T-helper 17 cell (primary cell): Measurements from ENCODE around the gene RIPK3. TPM values are rescaled to one million over a fixed set of nuclear protein-coding genes. Genes with fewer than 3 reads are reported as not detected.
"Not testable (repeated sequence)": the region's sequence is repeated elsewhere in the genome, so short reads cannot be mapped to it uniquely, and the experiment has no call there.

ENCODE experiments used
- ATAC-seq: fragments of 150-1000 bp; cut with Tn5 transposase; 2 replicates; pipeline ENCODE4 v1.10.0; 2021; ENCODE audit warnings: mild to moderate bottlenecking, moderate library complexity
- DNase-seq, 3 donors: peaks; one replicate each; pipeline versions ENCODE4 v3.0.0 to v3.0.0-alpha.2; 2020 to 2021
- H3K9me3 ChIP-seq: one replicate; pipeline ENCODE4 v1.7.0; 2013; ENCODE audit warnings: low read length, mild to moderate bottlenecking; ENCODE audit not compliant: control insufficient read depth, poor library complexity, severe bottlenecking
- H3K27ac Mint-ChIP-seq: one replicate; pipeline ENCODE4 v1.8.0; 2022; ENCODE audit warnings: mild to moderate bottlenecking, moderate library complexity, mixed read lengths
- H3K27me3 Mint-ChIP-seq: one replicate; pipeline ENCODE4 v1.8.0; 2022; ENCODE audit warnings: mixed read lengths
- H3K36me3 Mint-ChIP-seq: one replicate; pipeline ENCODE4 v1.8.0; 2022; ENCODE audit warnings: low read depth, mixed read lengths
- H3K4me1 Mint-ChIP-seq: one replicate; pipeline ENCODE4 v1.8.0; 2022; ENCODE audit warnings: mild to moderate bottlenecking, mixed read lengths
- H3K4me3 Mint-ChIP-seq: one replicate; pipeline ENCODE4 v1.8.0; 2022; ENCODE audit warnings: mild to moderate bottlenecking, moderate library complexity, mixed read lengths
- total RNA-seq, 4 donors: library from RNA in 2 of 4; stranded (reverse) in 2 of 4; gene quantifications; one replicate each; pipeline ENCODE4 v1.2.3 and lab custom pipeline; 2022 to 2026

Gene RIPK3
- total RNA-seq, 2 donors from 2014 or later, result 22.7 to 26.1 TPM

DNA sequence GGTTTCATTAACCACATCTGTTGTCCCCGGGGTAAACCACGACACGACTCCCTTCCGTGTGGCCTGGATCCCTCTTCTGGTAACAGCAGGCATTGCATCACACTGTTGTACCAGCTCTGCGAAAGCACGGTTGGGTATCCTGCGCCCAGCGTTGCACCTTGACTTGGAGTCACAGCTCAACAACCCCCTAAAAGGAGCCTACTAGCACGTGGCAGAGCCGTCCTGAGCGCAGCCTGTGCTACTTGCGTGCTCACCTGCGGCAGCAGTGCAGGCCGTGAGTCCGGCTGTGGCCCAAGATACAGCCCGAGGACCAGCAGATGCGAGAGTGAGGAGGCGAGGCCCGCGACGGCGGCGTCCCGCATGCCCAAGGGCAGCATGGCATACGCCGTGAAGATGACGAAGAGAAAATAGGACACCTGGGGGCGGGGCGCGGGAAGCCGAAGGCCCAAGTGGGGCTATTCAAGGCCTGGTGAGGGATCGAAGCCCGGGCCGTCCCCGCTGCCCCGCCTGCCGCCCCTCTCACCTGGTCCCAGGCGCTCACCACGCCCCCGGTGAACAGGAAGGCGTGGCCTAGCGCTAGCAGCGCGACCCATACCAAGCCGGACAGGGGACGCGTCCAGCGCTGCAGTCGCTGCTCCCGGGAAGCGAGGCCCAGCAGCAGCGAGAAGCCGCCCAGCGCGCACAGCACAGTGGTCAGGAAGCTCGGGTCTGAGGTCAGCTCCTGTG, 7.4 kb downstream of the RIPK3 start:
- peak; percentile 61 to 81 (median 73) for DNase-seq
- peak; percentile 92 for ATAC-seq
- H3K4me1 Mint-ChIP-seq, result peaks cover 44% of the 10 kb centered on the region
- peaks cover 5% of the 10 kb centered on the region for H3K36me3 Mint-ChIP-seq
- H3K9me3 ChIP-seq, result no peaks in the 10 kb centered on the region
- H3K4me3 Mint-ChIP-seq, result peak overlapping the region; percentile 96
- H3K27ac Mint-ChIP-seq, result peak overlapping the region; percentile 94
- H3K27me3 Mint-ChIP-seq, result peaks cover 26% of the 10 kb centered on the region

DNA sequence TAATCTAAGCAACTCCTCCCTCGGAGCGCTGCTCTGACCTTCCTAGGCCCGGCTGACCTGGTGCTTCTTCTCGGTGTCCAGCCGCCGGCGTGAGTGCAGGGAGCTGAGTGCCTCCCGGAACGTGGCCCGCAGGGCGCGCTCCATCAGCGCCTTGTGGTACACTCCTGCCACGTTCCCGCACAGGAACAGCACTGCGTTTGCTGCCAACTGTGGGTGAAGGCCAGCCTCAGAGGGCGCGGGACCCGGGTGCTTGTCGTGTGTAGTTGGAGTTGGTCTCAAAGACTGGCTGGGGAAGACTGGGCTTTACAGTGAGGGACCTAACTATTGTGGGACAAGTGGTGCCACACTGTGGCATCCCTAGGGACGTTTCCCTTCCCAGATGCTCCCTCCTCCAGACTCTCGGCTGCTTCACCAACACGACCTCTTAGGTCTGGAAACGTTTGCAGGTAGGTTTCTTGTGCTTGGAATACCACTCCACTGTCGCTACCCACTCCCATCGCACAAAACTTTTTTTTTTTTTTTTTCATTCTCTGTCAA, 8.0 kb downstream of the RIPK3 start:
- H3K27me3 Mint-ChIP-seq, result peaks cover 26% of the 10 kb centered on the region
- peak; percentile 1 for ATAC-seq
- peak overlapping the region; percentile 96 for H3K4me3 Mint-ChIP-seq
- peak overlapping the region; percentile 94 for H3K27ac Mint-ChIP-seq
- H3K9me3 ChIP-seq, result no peaks in the 10 kb centered on the region
- no peak for DNase-seq
- peaks cover 5% of the 10 kb centered on the region for H3K36me3 Mint-ChIP-seq
- peaks cover 48% of the 10 kb centered on the region for H3K4me1 Mint-ChIP-seq

DNA sequence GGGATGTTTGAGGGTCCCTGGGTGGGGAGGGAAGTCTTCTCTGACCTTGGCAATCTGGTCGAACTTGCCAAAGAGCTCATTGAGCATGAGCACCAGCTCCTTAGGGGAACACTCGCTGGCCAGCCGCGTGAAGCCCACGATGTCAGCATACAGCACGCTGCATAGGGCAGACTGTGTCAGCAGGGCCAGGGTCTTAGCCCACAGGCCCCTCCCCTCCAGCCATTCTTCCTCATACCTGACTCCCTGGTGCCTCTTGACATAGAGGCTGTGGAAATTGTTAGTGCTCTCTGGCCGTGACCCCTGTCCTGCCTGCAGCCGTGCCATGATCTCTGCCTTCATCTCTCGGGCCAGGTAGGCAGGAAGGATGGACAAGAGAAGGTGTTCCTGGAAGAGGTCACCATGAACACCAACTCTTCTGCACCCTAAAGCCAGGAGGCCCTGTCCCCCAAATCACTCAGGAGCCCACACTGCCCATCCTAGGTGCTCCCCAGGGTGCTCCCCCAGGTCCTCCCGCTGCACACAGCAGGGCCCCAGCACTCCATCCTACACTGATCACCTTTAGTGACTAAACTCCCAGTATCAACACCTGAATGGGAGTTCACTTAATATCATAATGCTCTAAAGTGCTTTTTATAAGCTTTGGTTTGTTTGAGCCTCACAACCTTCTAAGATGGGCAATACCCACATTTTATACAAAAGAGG, 8.7 kb downstream of the RIPK3 start:
- peaks cover 47% of the 10 kb centered on the region for H3K4me1 Mint-ChIP-seq
- ATAC-seq (no peak), DNase-seq (no peak)
- H3K36me3 Mint-ChIP-seq, result peaks cover 1% of the 10 kb centered on the region
- no peaks in the 10 kb centered on the region for H3K9me3 ChIP-seq
- H3K27ac Mint-ChIP-seq, result peak overlapping the region; percentile 94
- H3K4me3 Mint-ChIP-seq, result no peak overlapping the region
- H3K27me3 Mint-ChIP-seq, result peaks cover 26% of the 10 kb centered on the region

DNA sequence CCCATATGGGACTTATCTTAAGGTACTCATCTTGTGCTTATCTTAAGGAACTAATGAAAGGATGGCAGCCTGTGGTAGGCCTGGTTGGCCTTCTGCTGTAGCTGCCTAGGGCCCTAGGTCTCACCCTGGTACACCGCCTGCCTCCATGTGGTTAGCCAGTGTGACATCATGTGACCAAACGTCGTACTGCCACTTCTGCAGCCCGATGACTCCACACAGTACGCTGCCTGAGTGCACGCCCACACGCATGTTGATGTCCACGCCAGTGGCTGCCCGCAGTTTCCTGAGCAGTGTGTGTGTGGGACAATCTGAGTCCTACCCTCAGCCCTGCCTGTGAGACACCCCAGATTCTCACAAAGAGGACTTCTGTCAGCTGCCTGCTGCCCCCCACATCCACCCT, 10.1 kb downstream of the RIPK3 start:
- Mint-ChIP-seq H3K4me1 (peaks cover 45% of the 10 kb centered on the region), H3K27me3 (peaks cover 19% of the 10 kb centered on the region)

DNA sequence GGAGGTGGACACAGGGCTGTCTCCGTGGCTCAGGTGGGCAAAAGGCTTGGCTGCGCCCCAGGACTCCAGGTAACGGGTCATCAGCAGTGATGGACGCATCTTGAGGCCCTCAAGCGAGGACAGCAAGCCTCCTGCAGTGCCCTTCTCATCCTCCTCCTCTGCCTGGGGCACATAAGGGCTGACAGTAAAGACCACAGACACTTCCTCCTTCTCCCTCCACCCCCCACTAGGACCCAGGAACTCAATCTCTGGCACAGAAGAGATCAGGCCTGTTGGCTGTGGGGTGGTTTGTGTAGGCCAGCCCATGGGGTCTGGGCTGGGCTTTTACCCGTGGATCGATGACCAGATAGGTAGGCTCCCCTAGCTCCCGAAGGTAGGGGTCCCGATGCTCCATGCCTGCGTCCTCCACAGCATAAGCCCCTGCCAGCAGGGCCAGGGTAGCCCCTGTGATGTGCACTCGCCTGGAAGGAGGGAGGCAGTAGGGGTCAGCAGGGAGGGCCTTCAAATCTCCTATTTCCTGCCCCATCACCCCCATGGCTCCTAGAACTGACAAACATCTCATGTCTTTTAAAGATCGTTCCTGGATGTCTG, 10.6 kb downstream of the RIPK3 start:
- Mint-ChIP-seq H3K4me3 (no peak overlapping the region), H3K27ac (peak overlapping the region; percentile 29), H3K27me3 (peaks cover 19% of the 10 kb centered on the region), H3K36me3 (no peaks in the 10 kb centered on the region), H3K4me1 (peaks cover 45% of the 10 kb centered on the region)
- no peak for ATAC-seq
- DNase-seq, result no peak
- H3K9me3 ChIP-seq, result no peaks in the 10 kb centered on the region

More for the DNA sequence above, 10.1 kb downstream of the RIPK3 start:
- H3K36me3 Mint-ChIP-seq, result no peaks in the 10 kb centered on the region
- peak overlapping the region; percentile 29 for H3K27ac Mint-ChIP-seq
- DNase-seq, result peak in 1 of 3 donors; percentile 27
- H3K4me3 Mint-ChIP-seq, result no peak overlapping the region
- H3K9me3 ChIP-seq, result no peaks in the 10 kb centered on the region
- ATAC-seq, result peak; percentile 51

DNA sequence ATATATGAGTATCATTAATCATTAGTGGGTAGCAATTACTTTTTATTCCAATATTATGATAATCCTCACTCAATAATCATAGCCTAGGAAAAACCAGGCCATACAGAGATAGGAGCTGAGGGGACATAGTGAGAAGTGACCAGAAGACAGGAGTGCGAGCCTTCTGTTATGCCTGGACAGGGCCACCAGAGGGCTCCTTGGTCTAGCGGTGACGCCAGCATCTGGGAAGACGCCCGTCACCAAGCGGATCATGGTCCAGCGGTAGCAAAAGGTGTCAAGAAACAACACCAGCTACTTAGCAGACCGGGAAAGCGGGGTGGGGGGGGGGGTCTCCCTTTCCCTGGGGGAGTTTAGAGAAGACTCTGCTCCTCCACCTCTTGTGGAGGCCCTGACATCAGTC, 11.9 kb downstream of the RIPK3 start:
- H3K4me3 Mint-ChIP-seq, DNase-seq, H3K9me3 ChIP-seq, ATAC-seq, H3K36me3 Mint-ChIP-seq: not testable (repeated sequence)
- H3K27me3 Mint-ChIP-seq, result peaks cover 21% of the 10 kb centered on the region
- peaks cover 47% of the 10 kb centered on the region for H3K4me1 Mint-ChIP-seq
- peak overlapping the region; percentile 29 for H3K27ac Mint-ChIP-seq

DNA sequence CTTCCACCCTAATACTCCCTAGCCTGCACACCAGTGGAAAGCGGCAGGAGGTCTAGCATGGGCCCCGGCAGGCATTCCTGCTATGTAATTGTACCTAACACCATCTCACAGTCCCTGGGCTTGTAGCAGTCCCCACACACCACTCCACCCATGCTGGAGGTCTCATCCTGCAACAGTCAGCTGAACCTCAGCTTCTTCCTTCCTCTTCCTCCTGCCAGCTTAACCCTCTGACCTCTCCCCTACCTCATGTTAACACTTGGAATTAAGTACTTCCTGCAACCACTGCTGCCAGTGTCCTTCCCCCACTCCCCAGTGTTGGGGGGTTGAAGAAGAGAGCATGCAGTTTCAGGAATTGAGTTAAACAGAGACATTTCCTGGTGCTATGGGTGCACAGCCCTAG, 12.5 kb downstream of the RIPK3 start:
- H3K36me3 Mint-ChIP-seq, result no peaks in the 10 kb centered on the region
- H3K27me3 Mint-ChIP-seq, result peaks cover 20% of the 10 kb centered on the region
- no peak overlapping the region for H3K27ac Mint-ChIP-seq
- no peak overlapping the region for H3K4me3 Mint-ChIP-seq
- DNase-seq, result no peak
- peaks cover 43% of the 10 kb centered on the region for H3K4me1 Mint-ChIP-seq
- ATAC-seq, result no peak
- H3K9me3 ChIP-seq, result no peaks in the 10 kb centered on the region

DNA sequence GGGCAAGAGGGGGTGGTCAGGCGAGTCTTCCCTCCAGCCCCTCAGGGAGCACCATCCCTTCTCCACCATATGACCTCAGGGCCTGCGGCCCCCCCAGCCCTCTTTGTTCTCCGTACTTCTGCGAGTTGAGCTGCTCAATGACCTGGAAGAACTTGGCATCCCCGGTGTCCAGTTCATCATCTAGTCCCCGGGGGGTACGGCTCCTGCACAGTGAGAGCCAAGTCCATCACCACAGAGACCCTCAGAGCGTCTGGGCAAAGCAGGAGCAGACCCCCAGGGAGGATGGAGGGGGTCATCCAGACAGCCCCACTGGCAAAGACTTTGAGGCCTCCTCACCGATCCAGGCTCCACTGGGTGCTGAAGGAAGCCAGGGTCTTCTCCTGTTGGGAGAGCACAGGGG, 13.8 kb downstream of the RIPK3 start:
- no peak for DNase-seq
- H3K9me3 ChIP-seq, result no peaks in the 10 kb centered on the region
- H3K27ac Mint-ChIP-seq, result no peak overlapping the region
- no peak overlapping the region for H3K4me3 Mint-ChIP-seq
- H3K4me1 Mint-ChIP-seq, result peaks cover 36% of the 10 kb centered on the region
- no peaks in the 10 kb centered on the region for H3K36me3 Mint-ChIP-seq
- no peak for ATAC-seq
- peaks cover 17% of the 10 kb centered on the region for H3K27me3 Mint-ChIP-seq

DNA sequence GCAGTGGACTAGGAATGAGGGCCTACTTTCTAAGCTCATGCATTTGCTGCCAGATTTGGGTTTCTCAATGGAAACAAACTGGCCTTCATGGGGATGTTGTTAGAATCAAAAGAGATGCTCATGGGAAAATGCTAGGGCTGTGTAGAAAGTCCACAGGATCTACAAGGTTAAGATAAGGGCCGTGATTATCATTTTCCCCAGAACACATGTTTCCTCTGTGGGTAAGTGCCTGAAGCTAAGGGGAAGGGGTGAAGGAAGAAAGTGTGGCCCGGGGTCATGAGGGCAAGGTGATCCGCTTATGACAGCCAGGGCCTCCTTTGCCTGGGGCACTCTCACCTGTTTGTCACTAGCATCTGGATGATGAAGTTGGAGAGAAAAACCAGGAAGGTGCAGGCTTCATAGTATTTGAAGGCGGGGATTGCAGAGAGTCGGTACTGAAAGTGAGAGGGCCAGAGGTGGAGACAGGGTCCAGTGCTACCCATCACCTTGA, 14.7 kb downstream of the RIPK3 start:
- DNase-seq (no peak), ATAC-seq (no peak)
- Mint-ChIP-seq H3K4me3 (no peak overlapping the region), H3K4me1 (peaks cover 29% of the 10 kb centered on the region), H3K27ac (peak overlapping the region; percentile 41), H3K27me3 (peaks cover 14% of the 10 kb centered on the region), H3K36me3 (no peaks in the 10 kb centered on the region)
- H3K9me3 ChIP-seq, result no peaks in the 10 kb centered on the region

DNA sequence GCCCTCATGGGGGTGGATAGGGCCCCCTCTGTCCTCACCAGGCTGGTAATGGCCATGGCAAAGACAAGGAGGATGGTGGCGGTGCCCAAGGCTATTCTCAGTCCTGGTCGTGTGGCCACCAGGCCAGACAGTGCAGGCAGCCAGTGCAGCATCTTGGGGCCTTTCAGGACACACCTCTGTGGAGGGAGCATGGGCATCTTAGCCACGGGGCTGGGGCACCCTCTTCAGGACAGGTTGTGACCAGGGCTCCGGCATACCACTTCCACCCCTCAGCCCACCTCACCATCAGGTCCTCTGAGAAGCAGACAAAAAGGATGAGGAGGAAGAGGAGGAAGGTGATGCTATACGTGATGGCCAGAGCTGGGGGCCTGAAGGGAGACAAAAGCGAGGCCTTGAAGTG, 15.8 kb downstream of the RIPK3 start:
- ATAC-seq (no peak), DNase-seq (no peak)
- no peaks in the 10 kb centered on the region for H3K36me3 Mint-ChIP-seq
- no peak overlapping the region for H3K4me3 Mint-ChIP-seq
- H3K27ac Mint-ChIP-seq, result no peak overlapping the region
- peaks cover 22% of the 10 kb centered on the region for H3K27me3 Mint-ChIP-seq
- H3K9me3 ChIP-seq, result no peaks in the 10 kb centered on the region
- peaks cover 19% of the 10 kb centered on the region for H3K4me1 Mint-ChIP-seq

DNA sequence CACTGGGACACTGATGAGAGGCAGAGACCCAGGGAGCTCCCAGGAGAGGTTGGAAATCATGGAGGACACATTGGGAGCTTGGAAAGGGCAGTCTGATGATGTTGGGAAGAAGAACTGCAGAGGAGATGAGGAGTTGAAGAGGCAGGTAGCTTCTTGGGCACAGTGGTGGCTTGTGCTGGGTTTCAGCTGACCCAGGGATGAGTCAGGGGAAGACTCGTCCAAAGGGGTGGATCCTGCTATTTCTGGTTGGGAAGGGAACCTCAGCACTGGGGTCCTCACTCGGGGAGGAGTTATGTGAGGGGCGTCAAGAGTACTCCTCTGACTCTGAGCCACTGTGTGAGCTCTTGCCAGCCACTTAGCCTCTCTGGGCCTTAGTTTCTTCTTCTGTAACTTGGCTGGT, 16.4 kb downstream of the RIPK3 start:
- DNase-seq (no peak), ATAC-seq (no peak)
- Mint-ChIP-seq H3K4me1 (peaks cover 16% of the 10 kb centered on the region), H3K36me3 (no peaks in the 10 kb centered on the region), H3K27me3 (peaks cover 25% of the 10 kb centered on the region), H3K4me3 (no peak overlapping the region), H3K27ac (peak overlapping the region; percentile 24)
- no peaks in the 10 kb centered on the region for H3K9me3 ChIP-seq

DNA sequence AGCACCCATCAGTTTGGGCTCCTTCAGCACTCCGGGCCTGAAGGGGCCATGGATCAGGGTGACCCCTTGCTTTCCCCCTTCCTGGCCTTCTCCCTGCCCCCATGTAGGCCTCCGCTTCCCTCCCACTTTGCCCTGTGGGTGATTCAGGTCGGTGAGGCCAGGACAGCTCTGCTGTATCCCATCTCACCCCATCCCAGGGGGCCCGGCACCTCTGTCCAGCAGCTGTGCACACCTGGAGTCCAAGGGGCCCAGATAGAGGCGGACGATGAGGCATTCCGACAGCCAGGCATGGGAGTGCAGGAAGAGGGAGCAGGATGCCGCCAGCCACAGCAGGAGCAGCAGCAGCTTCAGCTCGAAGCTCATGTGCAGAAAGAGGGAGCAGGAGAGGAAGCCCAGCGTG, 17.1 kb downstream of the RIPK3 start:
- Mint-ChIP-seq H3K4me1 (peaks cover 16% of the 10 kb centered on the region), H3K36me3 (no peaks in the 10 kb centered on the region), H3K27me3 (peaks cover 25% of the 10 kb centered on the region), H3K4me3 (no peak overlapping the region), H3K27ac (no peak overlapping the region)
- no peaks in the 10 kb centered on the region for H3K9me3 ChIP-seq
- DNase-seq (no peak), ATAC-seq (no peak)
